ENCODE data around the gene FAM47C.
"Not testable (repeated sequence)": the region's sequence is repeated elsewhere in the genome, so short reads cannot be mapped to it uniquely, and the experiment has no call there.

FAM47C gene

GRCh38 chrX:37008182-37008581, at the start of gene FAM47C:
FAM47C (plus strand) TSS chrX:37008366; CDS start chrX:37008411, 45 bp downstream.
- DNase-seq, result peak; percentile 47

DNA sequence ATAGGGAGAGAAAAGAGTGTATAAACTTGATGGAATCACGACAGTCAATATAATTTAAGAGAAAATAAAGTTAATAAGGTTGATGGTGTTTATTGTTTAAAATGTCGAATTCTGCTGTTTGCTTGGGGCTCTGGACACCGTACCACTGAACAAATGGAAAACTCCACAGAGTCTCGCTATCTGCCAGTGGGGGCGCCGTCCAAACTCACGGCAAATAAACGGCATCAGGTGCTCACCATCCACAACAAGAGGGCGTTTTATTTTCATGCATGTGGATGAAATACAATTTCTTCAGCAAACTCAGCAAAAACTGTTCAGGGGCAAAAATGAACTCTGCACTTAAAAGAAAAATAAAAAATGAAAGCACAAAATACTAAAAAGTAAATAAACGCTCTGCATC, 46.6 kb upstream of the FAM47C start:
- peak; percentile 48 for DNase-seq

GRCh38 chrX:36963069-36963808, 44.9 kb upstream of the FAM47C start:
- peak; percentile 61 for DNase-seq

DNA sequence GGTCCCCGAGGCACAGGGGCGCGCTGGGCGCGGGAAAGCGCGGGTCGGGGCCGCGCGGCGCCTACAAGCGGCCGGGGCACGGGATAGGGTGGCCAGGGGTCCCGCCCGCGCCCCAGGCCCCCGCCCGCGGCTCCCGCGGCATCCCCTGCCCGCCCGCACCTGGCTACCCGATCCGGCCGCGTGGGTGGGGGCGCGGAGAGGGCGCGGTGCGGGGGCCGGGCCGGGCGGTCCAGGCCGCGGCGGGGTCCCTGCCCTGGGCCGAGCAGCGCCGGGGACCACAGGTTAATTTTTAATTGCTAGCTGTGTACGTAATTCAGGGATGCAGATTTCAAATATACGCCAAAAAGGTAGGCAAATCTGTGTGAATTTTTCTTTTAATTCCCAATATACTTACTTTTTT, 44.3 kb upstream of the FAM47C start:
- DNase-seq, result no peak

DNA sequence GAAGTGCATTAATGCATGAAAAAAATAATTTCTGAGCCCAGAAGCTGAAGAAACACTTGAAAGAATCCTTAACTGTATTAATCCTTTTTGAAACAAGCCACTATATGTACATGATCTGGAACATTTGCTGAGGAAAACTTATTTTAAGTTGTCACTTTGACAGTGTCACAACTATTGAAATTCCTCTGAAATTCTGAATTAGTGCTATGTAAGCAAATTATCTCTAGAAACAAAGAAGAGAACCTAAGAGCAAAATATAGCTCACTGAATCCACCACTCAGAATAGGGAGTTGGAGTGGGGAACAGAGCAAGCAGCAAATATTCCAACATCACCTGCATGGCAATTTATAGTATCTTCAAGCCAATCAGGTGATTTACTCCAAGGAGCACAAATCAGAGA, 34.6 kb upstream of the FAM47C start:
- no peak for DNase-seq

GRCh38 chrX:36974911-36975310, 33.3 kb upstream of the FAM47C start:
- DNase-seq, result no peak

DNA sequence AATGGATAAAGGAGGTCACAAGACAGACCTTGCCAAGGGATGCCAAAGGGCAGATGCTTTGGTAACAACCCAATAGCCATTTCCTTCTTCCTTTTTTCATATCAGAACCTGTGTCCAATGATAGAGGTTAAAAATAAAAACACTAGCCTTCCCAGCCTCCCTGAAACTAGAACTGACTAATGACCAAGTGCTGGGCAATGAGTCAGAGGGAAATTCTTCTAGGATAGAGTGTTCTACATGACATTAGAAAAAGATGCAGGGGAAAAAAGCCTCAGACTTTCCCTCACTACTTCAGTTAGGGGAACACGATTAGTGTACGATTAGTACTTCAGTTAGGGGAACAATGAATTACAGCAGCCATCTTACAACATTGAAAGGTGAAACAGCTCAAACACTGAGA, 29.3 kb upstream of the FAM47C start:
- DNase-seq, result no peak

GRCh38 chrX:36983831-36984230, 24.3 kb upstream of the FAM47C start:
- DNase-seq, result peak; percentile 49

DNA sequence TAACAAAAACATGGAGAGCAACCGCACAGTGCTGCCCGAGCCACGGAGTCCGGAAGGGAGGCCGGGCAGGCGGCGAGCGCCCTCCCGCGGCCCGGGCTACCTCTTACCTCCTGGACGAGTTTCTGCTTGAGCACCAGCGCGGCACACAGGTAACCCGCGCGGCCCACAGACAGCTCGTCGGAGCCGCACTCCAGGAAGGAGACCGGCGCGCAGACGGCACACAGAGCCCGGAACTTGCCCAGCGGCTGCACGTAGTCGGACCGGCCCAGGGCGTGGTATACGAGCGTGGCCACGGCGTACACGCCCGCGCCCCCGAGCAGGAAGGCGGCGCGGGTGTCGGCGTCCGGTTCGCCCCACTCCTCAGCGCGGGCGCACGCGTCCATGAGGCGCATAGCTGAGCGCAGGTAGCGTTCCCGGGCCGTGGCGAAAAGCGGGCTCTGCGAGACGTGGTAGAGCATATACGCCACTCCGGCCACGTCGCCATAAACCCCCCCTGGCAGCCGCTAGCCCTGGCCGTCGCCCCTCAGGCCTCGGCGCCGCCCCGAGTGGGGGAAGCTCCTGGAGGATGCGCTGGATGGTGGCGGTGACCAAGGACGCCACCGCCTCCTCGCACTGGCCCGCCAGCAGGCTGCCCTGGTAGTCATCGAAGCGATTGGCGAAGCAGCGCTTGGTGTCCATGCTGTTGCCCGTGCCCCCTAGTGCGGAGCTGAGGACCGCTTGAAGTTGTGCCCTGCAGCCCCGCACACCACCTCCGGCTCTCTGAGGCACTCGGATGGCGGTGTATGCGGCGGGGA, 22.6 kb upstream of the FAM47C start:
- DNase-seq, result peak; percentile 78

DNA sequence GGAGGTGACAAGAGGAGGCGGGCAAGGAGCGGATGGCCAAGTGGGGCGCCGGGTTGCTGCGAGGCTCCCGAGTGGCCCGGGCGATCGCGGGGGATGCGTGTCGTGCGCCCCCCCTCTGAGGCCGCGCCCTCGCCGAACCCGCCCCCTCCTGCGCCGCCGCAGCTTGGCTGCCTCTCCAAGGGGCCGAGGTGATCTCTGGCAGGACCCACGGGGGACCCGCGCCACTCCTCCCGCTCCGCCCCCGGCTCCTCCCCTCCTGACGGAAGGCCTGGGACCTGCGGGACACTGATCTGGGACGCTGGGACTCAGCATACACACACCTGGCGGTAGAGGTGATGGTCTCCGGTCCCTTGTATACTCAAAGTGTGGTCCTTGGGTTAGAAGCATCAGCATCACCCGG, 21.9 kb upstream of the FAM47C start:
- peak; percentile 60 for DNase-seq

GRCh38 chrX:36987212-36987611, 21.0 kb upstream of the FAM47C start:
- DNase-seq, result not testable (repeated sequence)

GRCh38 chrX:37000140-37000539, 8.0 kb upstream of the FAM47C start:
- peak; percentile 45 for DNase-seq

DNA sequence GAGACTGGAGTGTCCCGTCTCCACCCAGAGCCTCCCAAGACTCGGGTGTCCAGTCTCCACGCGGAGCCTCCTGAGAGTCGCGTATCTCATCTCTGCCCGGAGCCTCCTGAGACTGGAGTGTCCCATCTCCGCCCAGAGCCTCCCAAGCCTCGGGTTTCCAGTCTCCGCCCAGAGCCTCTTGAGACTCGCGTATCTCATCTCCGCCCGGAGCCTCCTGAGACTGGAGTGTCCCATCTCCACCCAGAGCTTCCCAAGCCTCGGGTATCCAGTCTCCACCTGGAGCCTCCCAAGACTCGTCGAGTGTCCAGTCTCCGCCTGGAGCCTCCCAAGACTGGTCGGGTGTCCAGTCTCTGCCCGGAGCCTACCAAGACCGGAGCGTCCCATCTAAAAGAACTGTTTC, 2.3 kb downstream of the FAM47C start:
- no peak for DNase-seq

- DNase-seq, result not testable (repeated sequence)
Measured at GRCh38 chrX:37034260-37034659, 26.1 kb downstream of the FAM47C start.

GRCh38 chrX:37036674-37037220, 28.6 kb downstream of the FAM47C start:
- DNase-seq, result not testable (repeated sequence)

- not testable (repeated sequence) for DNase-seq
Measured at GRCh38 chrX:37038814-37039213, 30.6 kb downstream of the FAM47C start.

GRCh38 chrX:37042956-37043885, 35.1 kb downstream of the FAM47C start:
- not testable (repeated sequence) for DNase-seq

DNA sequence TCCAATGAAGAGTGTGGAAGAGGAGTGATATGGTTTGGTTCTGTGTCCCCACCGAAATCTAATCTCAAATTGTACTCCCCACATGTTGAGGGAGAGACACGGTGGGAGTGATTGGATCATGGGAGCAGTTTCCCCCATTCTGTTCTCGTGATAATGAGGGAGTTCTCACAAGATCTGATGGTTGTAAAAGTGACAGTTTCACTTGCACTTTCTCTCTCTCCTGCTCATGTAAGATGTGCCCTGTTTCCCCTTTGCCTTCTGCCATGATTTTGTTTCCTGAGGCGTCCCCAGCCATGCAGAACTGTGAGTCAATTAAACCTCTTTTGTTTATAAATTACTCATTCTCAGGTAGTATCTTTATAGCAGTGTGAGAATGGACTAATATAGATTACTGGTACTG, 39.6 kb downstream of the FAM47C start:
- no peak for DNase-seq

- not testable (repeated sequence) for DNase-seq
Measured at GRCh38 chrX:37057572-37057971, 49.4 kb downstream of the FAM47C start.

DNA sequence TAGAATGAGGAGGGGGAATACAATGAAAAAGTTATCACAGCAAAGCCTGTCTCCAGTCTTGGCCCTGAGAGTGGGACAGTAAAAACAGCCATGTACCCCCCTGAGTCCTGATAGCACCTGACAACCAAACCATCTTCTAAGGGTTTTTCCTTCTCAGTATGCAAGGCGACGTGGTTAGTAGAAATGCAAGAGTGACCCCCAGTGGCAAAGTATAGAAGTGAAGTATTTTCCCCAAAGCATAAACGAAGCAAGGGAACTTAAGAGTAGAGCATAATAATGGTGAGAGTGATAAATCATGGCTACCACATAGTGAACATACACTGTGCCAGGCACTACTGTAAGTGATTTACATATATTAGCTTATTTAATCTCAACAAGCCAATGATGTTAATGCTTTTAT, 52.8 kb downstream of the FAM47C start:
- DNase-seq, result peak; percentile 56
